HepG2 (cell line): Measurements from ENCODE around the gene CYP2U1.

Experiments
- CBFB ChIP-seq: sonication (generic); formaldehyde crosslinking; IDR thresholded peaks from 2 replicates; pipeline ENCODE4 v1.4.0; 2020; ENCODE audit warnings: missing genetic modification reagents
- JUN ChIP-seq: sonication (generic); formaldehyde crosslinking; IDR thresholded peaks from 2 replicates; pipeline ENCODE4 v1.4.0; 2020; ENCODE audit warnings: mild to moderate bottlenecking, missing genetic modification reagents
- PHF8 ChIP-seq: sonication (generic); formaldehyde crosslinking; IDR thresholded peaks from 2 replicates; pipeline ENCODE4 v1.5.0; 2020; ENCODE audit warnings: missing genetic modification reagents
- PRDM10 ChIP-seq: sonication (generic); formaldehyde crosslinking; IDR thresholded peaks from 2 replicates; pipeline ENCODE4 v1.4.0; 2020; ENCODE audit warnings: low read depth, missing genetic modification reagents
- ZNF660 ChIP-seq: sonication (generic); formaldehyde crosslinking; IDR thresholded peaks from 2 replicates; pipeline ENCODE4 v1.5.1; 2020; ENCODE audit warnings: mild to moderate bottlenecking, low read depth, missing genetic modification reagents, borderline replicate concordance
- TF ChIP-seq, protein P1 (sequence below): IDR thresholded peaks from 2 replicates; pipeline ENCODE4 v1.6.1; 2016; ENCODE audit warnings: missing compliant biosample characterization, missing genetic modification reagents, borderline replicate concordance

GRCh38 chr4:107989162-107989536 is 57.8 kb downstream of the CYP2U1 start:
- TF ChIP-seq JUN (CRISPR knock-in tag) (no peak), PRDM10 (CRISPR knock-in tag) (no peak), CBFB (no peak), PHF8 (CRISPR knock-in tag) (no peak), ZNF660 (CRISPR knock-in tag) (no peak)
- TF ChIP-seq, protein P1, sequence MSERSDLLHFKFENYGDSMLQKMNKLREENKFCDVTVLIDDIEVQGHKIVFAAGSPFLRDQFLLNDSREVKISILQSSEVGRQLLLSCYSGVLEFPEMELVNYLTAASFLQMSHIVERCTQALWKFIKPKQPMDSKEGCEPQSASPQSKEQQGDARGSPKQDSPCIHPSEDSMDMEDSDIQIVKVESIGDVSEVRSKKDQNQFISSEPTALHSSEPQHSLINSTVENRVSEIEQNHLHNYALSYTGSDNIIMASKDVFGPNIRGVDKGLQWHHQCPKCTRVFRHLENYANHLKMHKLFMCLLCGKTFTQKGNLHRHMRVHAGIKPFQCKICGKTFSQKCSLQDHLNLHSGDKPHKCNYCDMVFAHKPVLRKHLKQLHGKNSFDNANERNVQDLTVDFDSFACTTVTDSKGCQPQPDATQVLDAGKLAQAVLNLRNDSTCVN (CRISPR knock-in tag) = no peak
